Fibroblast of lung (primary cell): Measurements from ENCODE around the gene ATXN1. TPM values are rescaled to one million over a fixed set of nuclear protein-coding genes. Genes with fewer than 3 reads are reported as not detected.

Experiments used
- DNase-seq, 2 donors: peaks; one replicate each; pipeline versions ENCODE4 v3.0.0 to v3.0.0-alpha.2; 2010; ENCODE audit warnings: low read depth in 2 of 2
- H2AFZ ChIP-seq: 2 replicates; pipeline ENCODE4 v1.5.1; 2012; ENCODE audit warnings: low read length, control low read depth, inconsistent platforms
- H3K27ac ChIP-seq: 2 replicates; pipeline ENCODE4 v1.5.1; 2011; ENCODE audit warnings: low read length, control low read depth; ENCODE audit not compliant: insufficient read depth
- H3K27me3 ChIP-seq: 2 replicates; pipeline ENCODE4 v1.5.1; 2011; ENCODE audit warnings: mild to moderate bottlenecking, low read length; ENCODE audit not compliant: control insufficient read depth, insufficient read depth
- H3K36me3 ChIP-seq: 2 replicates; pipeline ENCODE4 v1.5.1; 2011; ENCODE audit warnings: low read length; ENCODE audit not compliant: control insufficient read depth, insufficient read depth
- H3K4me1 ChIP-seq: 2 replicates; pipeline ENCODE4 v1.5.1; 2011; ENCODE audit warnings: low read length; ENCODE audit not compliant: control insufficient read depth, insufficient read depth; ENCODE audit errors: extremely low read depth
- H3K4me2 ChIP-seq: 2 replicates; pipeline ENCODE4 v1.5.1; 2011; ENCODE audit warnings: low read length, control low read depth; ENCODE audit not compliant: insufficient read depth; ENCODE audit errors: extremely low read depth
- H3K4me3 ChIP-seq, 4 experiments: fragments of 200-600 bp in 1 of 4; sonication (generic) in 1 of 4; replicated peaks in 1 of 4; 2 replicates each; pipeline ENCODE4 v1.5.1; 2011 to 2016; ENCODE audit warnings: low read length in 4 of 4, low read depth in 3 of 4, mild to moderate bottlenecking in 3 of 4, control low read depth in 2 of 4, inconsistent platforms in 1 of 4, mixed read lengths in 1 of 4; ENCODE audit not compliant: insufficient read depth in 1 of 4; ENCODE audit errors: control extremely low read depth in 1 of 4
- H3K79me2 ChIP-seq: 2 replicates; pipeline ENCODE4 v1.5.1; 2012; ENCODE audit warnings: mild to moderate bottlenecking, low read length, inconsistent platforms; ENCODE audit not compliant: control insufficient read depth, insufficient read depth
- H3K9ac ChIP-seq: 2 replicates; pipeline ENCODE4 v1.5.1; 2011; ENCODE audit warnings: mild to moderate bottlenecking, low read length, control low read depth; ENCODE audit not compliant: insufficient read depth
- H3K9me3 ChIP-seq: 2 replicates; pipeline ENCODE4 v1.5.1; 2012; ENCODE audit warnings: low read depth, low read length; ENCODE audit not compliant: control insufficient read depth, insufficient read depth
- H4K20me1 ChIP-seq: 2 replicates; pipeline ENCODE4 v1.5.1; 2011; ENCODE audit warnings: low read length; ENCODE audit not compliant: control insufficient read depth, insufficient read depth; ENCODE audit errors: extremely low read depth
- CTCF ChIP-seq, 2 donors: IDR thresholded peaks in 1 of 2; conservative IDR thresholded peaks in 1 of 2; 1 replicate in 1 of 2; 2 replicates in 1 of 2; pipeline ENCODE4 v1.5.1; 2011 to 2012; ENCODE audit warnings: low read length in 2 of 2, control low read depth in 1 of 2, inconsistent platforms in 1 of 2, low read depth in 1 of 2, mild to moderate bottlenecking in 1 of 2
- EZH2 ChIP-seq: IDR thresholded peaks from 2 replicates; pipeline ENCODE4 v1.5.1; 2012; ENCODE audit warnings: low read length, control low read depth, mild to moderate bottlenecking; ENCODE audit errors: missing control alignments
- polyA plus RNA-seq, 2 donors: library from polyadenylated mRNA; depleted of rRNA in 1 of 2; stranded (reverse) in 1 of 2; unstranded in 1 of 2; fragments of >200 nt; gene quantifications; 2 replicates each; pipeline ENCODE4 v1.2.1, GENCODE V29; 2011 to 2012; ENCODE audit warnings: missing spikeins in 1 of 2
- total RNA-seq: library from RNA; depleted of rRNA; stranded (reverse); fragments of >200 nt; gene quantifications from 2 replicates; pipeline ENCODE4 v1.2.1, GENCODE V29; 2014

ATXN1 gene
- total and polyA plus RNA-seq, 2 donors (not counting 1 experiment from before 2014, with no cell fraction given), result 15.8 to 40.5 TPM

- TF ChIP-seq CTCF (conservative IDR thresholded peaks at IDR 0.05 in 1 of 2, IDR thresholded peaks at IDR 0.05 in 1 of 2; ENCODE audit: low read depth in 1 of 2, low read length in 2 of 2), result no peak
- no peak for TF ChIP-seq EZH2
- no peak for DNase-seq
- H3K4me1 ChIP-seq, result peaks cover 5% of the 10 kb centered on the region
- no peaks in the 10 kb centered on the region for H4K20me1 ChIP-seq
- H3K4me2 ChIP-seq, result no peak overlapping the region
- H3K9ac ChIP-seq, result no peak overlapping the region
- no peak overlapping the region for H3K4me3 ChIP-seq
- no peaks in the 10 kb centered on the region for H3K27me3 ChIP-seq
- no peaks in the 10 kb centered on the region for H3K79me2 ChIP-seq
- H3K27ac ChIP-seq, result no peak overlapping the region
- H3K9me3 ChIP-seq, result no peaks in the 10 kb centered on the region
- no peak overlapping the region for H2AFZ ChIP-seq
- no peaks in the 10 kb centered on the region for H3K36me3 ChIP-seq
Measured at GRCh38 chr6:16504609-16505008, 256.7 kb downstream of the ATXN1 start.

- Histone ChIP-seq H3K4me2 (no peak overlapping the region), H4K20me1 (no peaks in the 10 kb centered on the region)
- TF ChIP-seq CTCF (conservative IDR thresholded peaks at IDR 0.05 in 1 of 2, IDR thresholded peaks at IDR 0.05 in 1 of 2; ENCODE audit: low read depth in 1 of 2, low read length in 2 of 2), result no peak
- TF ChIP-seq EZH2, result no peak
Measured at GRCh38 chr6:16503970-16504415, 257.3 kb downstream of the ATXN1 start.

GRCh38 chr6:16503241-16503775, 258.0 kb downstream of the ATXN1 start:
- no peaks in the 10 kb centered on the region for H4K20me1 ChIP-seq
- H3K36me3 ChIP-seq, result no peaks in the 10 kb centered on the region
- H2AFZ ChIP-seq, result no peak overlapping the region
- no peak overlapping the region for H3K9ac ChIP-seq
- H3K4me2 ChIP-seq, result no peak overlapping the region
- peaks cover 5% of the 10 kb centered on the region for H3K4me1 ChIP-seq
- H3K27me3 ChIP-seq, result no peaks in the 10 kb centered on the region
- no peak overlapping the region for H3K4me3 ChIP-seq
- no peak overlapping the region for H3K27ac ChIP-seq
- TF ChIP-seq EZH2 (no peak), CTCF (conservative IDR thresholded peaks at IDR 0.05 in 1 of 2, IDR thresholded peaks at IDR 0.05 in 1 of 2; ENCODE audit: low read depth in 1 of 2, low read length in 2 of 2) (no peak)
- no peaks in the 10 kb centered on the region for H3K79me2 ChIP-seq
- no peaks in the 10 kb centered on the region for H3K9me3 ChIP-seq
- DNase-seq, result peak in 1 of 2 donors; percentile 17

More at GRCh38 chr6:16503970-16504415, 257.3 kb downstream of the ATXN1 start:
- H3K4me1 ChIP-seq, result peaks cover 5% of the 10 kb centered on the region
- H3K27ac ChIP-seq, result no peak overlapping the region
- no peak overlapping the region for H2AFZ ChIP-seq
- H3K36me3 ChIP-seq, result no peaks in the 10 kb centered on the region
- no peaks in the 10 kb centered on the region for H3K27me3 ChIP-seq
- no peaks in the 10 kb centered on the region for H3K79me2 ChIP-seq
- no peak for DNase-seq
- no peaks in the 10 kb centered on the region for H3K9me3 ChIP-seq
- H3K4me3 ChIP-seq, result no peak overlapping the region
- H3K9ac ChIP-seq, result no peak overlapping the region
